ENCODE data around the gene VDR. TPM values are rescaled to one million over a fixed set of nuclear protein-coding genes. Genes with fewer than 3 reads are reported as not detected.
A peak's percentile ranks its signal among the peaks of the same experiment; 100 is the strongest.

Gene VDR
- total RNA-seq, 3 donors from 2014 or later, result 1.6 to 41.7 (median 16.1) TPM

DNA sequence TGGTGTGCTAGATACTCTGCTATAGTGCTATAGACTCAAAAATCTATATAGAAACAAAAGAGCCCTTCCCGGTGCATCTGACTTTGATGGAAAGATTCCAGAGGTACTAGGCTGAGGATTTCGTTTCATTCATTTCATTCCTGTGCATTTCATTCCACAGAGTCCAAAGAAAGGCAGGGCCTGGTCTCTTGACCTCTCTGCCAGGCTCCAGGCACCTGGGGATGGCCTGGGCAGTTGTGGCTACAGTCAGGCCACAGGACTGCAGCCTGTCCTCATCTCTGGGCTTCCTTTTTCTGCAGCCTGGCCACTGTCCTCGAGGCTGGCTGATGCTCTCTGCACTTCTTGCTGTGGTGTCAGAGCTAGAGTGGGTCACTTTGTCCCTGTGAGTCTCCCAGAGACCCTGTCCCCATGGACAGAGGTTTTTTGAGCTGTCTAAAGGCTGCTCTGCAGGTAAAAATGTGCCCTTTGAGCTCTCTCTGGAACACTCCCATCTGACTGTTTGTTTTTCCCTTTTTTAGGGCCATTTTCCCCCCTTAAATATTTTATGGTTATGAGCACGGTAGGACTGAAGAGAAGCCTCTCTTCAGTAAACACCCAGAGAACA is 3.2 kb upstream of the VDR start:
- H3K27me3 ChIP-seq, result no peaks in the 10 kb centered on the region
- H3K9me3 ChIP-seq, result no peaks in the 10 kb centered on the region
- no peak for DNase-seq (ENCODE audit: low spot score in 2 of 2)
- H3K27ac ChIP-seq, result no peak overlapping the region
- intact Hi-C loops (cut with DNase I; ENCODE audit: low total_unique reads), result loop anchor here (10.0 kb wide), 1 partner anchor 47 kb away; no protein-coding TSS in a partner anchor
- H3K4me1 ChIP-seq, result no peaks in the 10 kb centered on the region
- H3K4me3 ChIP-seq, result no peak overlapping the region
- H3K36me3 ChIP-seq, result no peaks in the 10 kb centered on the region
- no peak for TF ChIP-seq POLR2A (IDR thresholded peaks at IDR 0.05)
- TF ChIP-seq, protein P1, sequence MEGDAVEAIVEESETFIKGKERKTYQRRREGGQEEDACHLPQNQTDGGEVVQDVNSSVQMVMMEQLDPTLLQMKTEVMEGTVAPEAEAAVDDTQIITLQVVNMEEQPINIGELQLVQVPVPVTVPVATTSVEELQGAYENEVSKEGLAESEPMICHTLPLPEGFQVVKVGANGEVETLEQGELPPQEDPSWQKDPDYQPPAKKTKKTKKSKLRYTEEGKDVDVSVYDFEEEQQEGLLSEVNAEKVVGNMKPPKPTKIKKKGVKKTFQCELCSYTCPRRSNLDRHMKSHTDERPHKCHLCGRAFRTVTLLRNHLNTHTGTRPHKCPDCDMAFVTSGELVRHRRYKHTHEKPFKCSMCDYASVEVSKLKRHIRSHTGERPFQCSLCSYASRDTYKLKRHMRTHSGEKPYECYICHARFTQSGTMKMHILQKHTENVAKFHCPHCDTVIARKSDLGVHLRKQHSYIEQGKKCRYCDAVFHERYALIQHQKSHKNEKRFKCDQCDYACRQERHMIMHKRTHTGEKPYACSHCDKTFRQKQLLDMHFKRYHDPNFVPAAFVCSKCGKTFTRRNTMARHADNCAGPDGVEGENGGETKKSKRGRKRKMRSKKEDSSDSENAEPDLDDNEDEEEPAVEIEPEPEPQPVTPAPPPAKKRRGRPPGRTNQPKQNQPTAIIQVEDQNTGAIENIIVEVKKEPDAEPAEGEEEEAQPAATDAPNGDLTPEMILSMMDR (IDR thresholded peaks at IDR 0.05), result no peak
- no peak for TF ChIP-seq POLR2AphosphoS5 (IDR thresholded peaks at IDR 0.05)

GRCh38 chr12:47903927-47904712 is 674 bp downstream of the VDR start:
- intact Hi-C loops (cut with DNase I; ENCODE audit: low total_unique reads), result loop anchor here (10.0 kb wide), 1 partner anchor 51 kb away; no protein-coding TSS in a partner anchor
- Histone ChIP-seq H3K4me1 (peaks cover 0 to 20% of the 10 kb centered on the region in 2 donors), H3K36me3 (no peaks in the 10 kb centered on the region), H3K4me3 (peak overlapping the region; percentile 56 to 76 (median 60)), H3K27me3 (no peaks in the 10 kb centered on the region), H3K9me3 (no peaks in the 10 kb centered on the region), H3K27ac (peak overlapping the region; percentile 84 to 87)
- DNase-seq (ENCODE audit: low spot score in 2 of 2), result peak in 1 of 2 donors; percentile 65
- TF ChIP-seq, protein P1 (IDR thresholded peaks at IDR 0.05), result peak in 1 of 3 donors; percentile 27
- peak in 2 of 3 donors; percentile 11 to 23 for TF ChIP-seq POLR2AphosphoS5 (IDR thresholded peaks at IDR 0.05)
- no peak for TF ChIP-seq POLR2A (IDR thresholded peaks at IDR 0.05)

DNA sequence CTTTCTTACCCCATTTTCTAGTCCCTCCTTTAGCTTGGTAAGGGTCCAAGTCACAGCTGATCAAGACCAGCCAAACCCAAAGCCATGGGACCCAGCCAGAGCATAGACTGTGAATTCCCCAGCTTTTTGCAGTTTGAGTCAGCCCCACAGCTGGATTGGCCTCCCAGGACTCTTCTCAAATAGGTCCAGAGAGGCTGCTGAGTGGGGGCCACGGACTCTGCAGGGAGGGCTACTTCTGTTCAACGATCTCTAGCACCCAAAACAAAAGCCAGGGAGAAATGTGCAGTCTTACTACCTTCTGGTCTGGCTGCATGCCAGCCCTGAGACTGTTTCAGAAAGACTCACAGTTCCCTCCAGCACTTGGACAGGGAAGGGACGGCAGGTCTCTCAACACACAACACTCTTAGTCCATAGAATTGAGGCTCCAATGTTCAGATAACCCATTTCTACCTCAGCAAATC is 1.6 kb downstream of the VDR start:
- peak overlapping the region; percentile 76 to 84 for H3K27ac ChIP-seq
- peaks cover 0 to 20% of the 10 kb centered on the region in 2 donors for H3K4me1 ChIP-seq
- H3K4me3 ChIP-seq, result peak overlapping the region in 2 of 3 donors; percentile 60 to 76
- H3K27me3 ChIP-seq, result no peaks in the 10 kb centered on the region
- DNase-seq (ENCODE audit: low spot score in 2 of 2), result no peak
- no peaks in the 10 kb centered on the region for H3K36me3 ChIP-seq
- intact Hi-C loops (cut with DNase I; ENCODE audit: low total_unique reads), result loop anchor here (10.0 kb wide), 1 partner anchor 52 kb away; no protein-coding TSS in a partner anchor
- H3K9me3 ChIP-seq, result no peaks in the 10 kb centered on the region
- TF ChIP-seq, protein P1 (IDR thresholded peaks at IDR 0.05), result no peak
- no peak for TF ChIP-seq POLR2A (IDR thresholded peaks at IDR 0.05)
- TF ChIP-seq POLR2AphosphoS5 (IDR thresholded peaks at IDR 0.05), result no peak

GRCh38 chr12:47902131-47902639 is 2.6 kb downstream of the VDR start:
- no peak for DNase-seq (ENCODE audit: low spot score in 2 of 2)
- TF ChIP-seq POLR2AphosphoS5 (IDR thresholded peaks at IDR 0.05) (no peak), POLR2A (IDR thresholded peaks at IDR 0.05) (no peak)
- TF ChIP-seq, protein P1 (IDR thresholded peaks at IDR 0.05), result no peak
- no peaks in the 10 kb centered on the region for H3K36me3 ChIP-seq
- intact Hi-C loops (cut with DNase I; ENCODE audit: low total_unique reads), result loop anchor here (10.0 kb wide), 1 partner anchor 53 kb away; no protein-coding TSS in a partner anchor
- peak overlapping the region in 2 of 3 donors; percentile 60 to 76 for H3K4me3 ChIP-seq
- no peaks in the 10 kb centered on the region for H3K27me3 ChIP-seq
- H3K27ac ChIP-seq, result peak overlapping the region; percentile 76 to 84
- peaks cover 0 to 23% of the 10 kb centered on the region in 2 donors for H3K4me1 ChIP-seq
- no peaks in the 10 kb centered on the region for H3K9me3 ChIP-seq
